Measurements from ENCODE around the gene DCAF17. TPM values are rescaled to one million over a fixed set of nuclear protein-coding genes. Genes with fewer than 3 reads are reported as not detected.
A peak's percentile ranks its signal among the peaks of the same experiment; 100 is the strongest.
"Not testable (repeated sequence)": the region's sequence is repeated elsewhere in the genome, so short reads cannot be mapped to it uniquely, and the experiment has no call there.

Gene DCAF17
- total and polyA plus RNA-seq, 4 donors = 2.5 to 10.4 (median 6.1) TPM

DNA sequence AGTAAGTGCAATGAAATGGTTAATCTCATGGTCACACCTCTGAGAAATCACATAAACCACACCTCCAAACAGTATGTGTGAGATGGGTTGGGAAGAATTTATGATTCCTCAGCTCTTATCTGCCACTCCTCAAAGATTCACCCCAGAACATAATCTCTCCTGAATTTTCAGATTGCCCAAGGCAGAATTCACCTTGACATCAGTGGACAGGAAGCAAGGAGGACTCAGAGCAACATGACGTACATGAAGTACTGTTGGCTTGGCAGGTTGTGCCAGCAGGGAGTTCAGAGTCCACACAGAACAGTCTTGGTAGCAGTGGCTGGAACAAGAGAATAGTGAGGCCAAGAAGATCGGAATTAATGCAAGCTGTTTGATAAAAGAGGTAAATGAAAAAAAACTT lies 56.6 kb downstream of the DCAF17 start:
- peaks cover 0 to 11% (median 4%) of the 10 kb centered on the region in 4 donors for H3K4me1 ChIP-seq (ENCODE audit: control insufficient read depth in 4 of 4, insufficient read depth in 4 of 4, low read length in 3 of 4)
- no peak overlapping the region for H3K27ac ChIP-seq (ENCODE audit: low read depth in 1 of 2, low read length in 2 of 2)
- H3K36me3 ChIP-seq (ENCODE audit: control insufficient read depth in 4 of 4, insufficient read depth in 3 of 4, low read depth in 1 of 4, low read length in 3 of 4) = no peaks in the 10 kb centered on the region
- H3K9me3 ChIP-seq (ENCODE audit: control insufficient read depth in 4 of 4, low read length in 3 of 4) = peaks cover 0 to 2% (median 0%) of the 10 kb centered on the region in 4 donors
- TF ChIP-seq HNF4G (IDR thresholded peaks at IDR 0.05) = peak; percentile 38
- TF ChIP-seq EGR1 (IDR thresholded peaks at IDR 0.05; ENCODE audit: low read depth in 2 of 2) = no peak
- TF ChIP-seq HNF4A (conservative IDR thresholded peaks at IDR 0.05) = peak; percentile 34 to 70
- TF ChIP-seq JUND (IDR thresholded peaks at IDR 0.05) = no peak
- H3K9ac ChIP-seq (ENCODE audit: low read depth in 1 of 2, low read length in 2 of 2) = no peak overlapping the region
- H3K4me3 ChIP-seq (ENCODE audit: low read depth in 1 of 3, low read length in 3 of 3) = no peak overlapping the region
- no peak for DNase-seq (ENCODE audit: low spot score)
- 67% methylated on average over 2 of the region's 2 CpGs for WGBS
- no peaks in the 10 kb centered on the region for H3K27me3 ChIP-seq (ENCODE audit: control insufficient read depth in 4 of 4, insufficient read depth in 4 of 4, low read length in 3 of 4)

DNA sequence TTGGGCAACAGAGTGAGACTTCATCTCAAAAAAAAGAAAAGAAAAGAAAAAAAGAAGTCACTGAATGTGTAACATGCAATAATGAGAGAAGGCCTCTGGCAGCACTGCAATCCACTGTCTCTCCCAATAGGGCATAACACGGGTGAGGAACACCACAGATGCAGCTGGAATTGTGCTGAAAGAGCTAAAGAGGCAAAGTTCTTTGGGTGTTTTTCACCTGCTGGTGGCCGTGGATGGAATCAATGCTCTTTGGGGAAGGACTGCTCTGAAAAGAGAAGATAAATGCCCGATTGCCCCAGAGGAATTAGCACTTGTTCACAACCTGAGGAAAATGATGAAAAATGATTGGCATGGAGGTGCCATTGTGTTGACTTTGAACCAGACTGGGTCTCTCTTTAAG lies 57.3 kb downstream of the DCAF17 start:
- no peak for DNase-seq (ENCODE audit: low spot score)
- H3K9me3 ChIP-seq (ENCODE audit: control insufficient read depth in 4 of 4, low read length in 3 of 4) = peaks cover 0 to 2% (median 0%) of the 10 kb centered on the region in 4 donors
- H3K4me3 ChIP-seq (ENCODE audit: low read depth in 1 of 3, low read length in 3 of 3) = no peak overlapping the region
- peaks cover 0 to 11% (median 4%) of the 10 kb centered on the region in 4 donors for H3K4me1 ChIP-seq (ENCODE audit: control insufficient read depth in 4 of 4, insufficient read depth in 4 of 4, low read length in 3 of 4)
- TF ChIP-seq GABPA (IDR thresholded peaks at IDR 0.05 in 1 of 2, conservative IDR thresholded peaks at IDR 0.05 in 1 of 2) (no peak), FOXA1 (IDR thresholded peaks at IDR 0.05) (no peak), RAD21 (IDR thresholded peaks at IDR 0.05) (peak in 1 of 2 donors; percentile 76), TAF1 (conservative IDR thresholded peaks at IDR 0.05) (no peak)
- no peak overlapping the region for H3K9ac ChIP-seq (ENCODE audit: low read depth in 1 of 2, low read length in 2 of 2)
- H3K27ac ChIP-seq (ENCODE audit: low read depth in 1 of 2, low read length in 2 of 2) = no peak overlapping the region
- no peaks in the 10 kb centered on the region for H3K27me3 ChIP-seq (ENCODE audit: control insufficient read depth in 4 of 4, insufficient read depth in 4 of 4, low read length in 3 of 4)
- no peaks in the 10 kb centered on the region for H3K36me3 ChIP-seq (ENCODE audit: control insufficient read depth in 4 of 4, insufficient read depth in 3 of 4, low read depth in 1 of 4, low read length in 3 of 4)
- 96% methylated on average over 3 of the region's 3 CpGs for WGBS

DNA sequence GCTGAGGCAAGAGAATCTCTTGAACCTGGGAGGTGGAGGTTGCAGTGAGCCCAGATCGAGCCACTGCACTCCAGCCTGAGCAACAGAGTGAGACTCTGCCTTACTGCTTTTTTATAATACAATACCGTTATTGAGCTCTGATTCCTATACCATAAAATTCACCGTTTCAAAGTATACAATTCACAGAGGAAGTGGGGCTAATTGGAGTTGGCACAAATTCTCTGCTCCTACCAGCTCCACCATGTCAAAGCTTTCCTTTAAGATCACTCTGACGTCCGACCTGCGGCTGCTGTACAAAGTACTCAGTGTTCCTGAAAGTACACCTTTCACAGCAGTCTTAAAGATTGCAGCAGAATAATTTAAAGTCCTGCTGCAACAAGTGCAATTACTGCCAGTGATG lies 58.6 kb downstream of the DCAF17 start:
- 78% methylated on average over 6 of the region's 6 CpGs for WGBS
- peaks cover 0 to 11% (median 3%) of the 10 kb centered on the region in 4 donors for H3K4me1 ChIP-seq (ENCODE audit: control insufficient read depth in 4 of 4, insufficient read depth in 4 of 4, low read length in 3 of 4)
- DNase-seq (ENCODE audit: low spot score) = no peak
- H3K4me3 ChIP-seq (ENCODE audit: low read depth in 1 of 3, low read length in 3 of 3) = no peak overlapping the region
- no peak overlapping the region for H3K27ac ChIP-seq (ENCODE audit: low read depth in 1 of 2, low read length in 2 of 2)
- H3K9me3 ChIP-seq (ENCODE audit: control insufficient read depth in 4 of 4, low read length in 3 of 4) = peaks cover 0 to 2% (median 0%) of the 10 kb centered on the region in 4 donors
- H3K36me3 ChIP-seq (ENCODE audit: control insufficient read depth in 4 of 4, insufficient read depth in 3 of 4, low read depth in 1 of 4, low read length in 3 of 4) = no peaks in the 10 kb centered on the region
- TF ChIP-seq NR2F2 (IDR thresholded peaks at IDR 0.05) = no peak
- TF ChIP-seq, protein P1, sequence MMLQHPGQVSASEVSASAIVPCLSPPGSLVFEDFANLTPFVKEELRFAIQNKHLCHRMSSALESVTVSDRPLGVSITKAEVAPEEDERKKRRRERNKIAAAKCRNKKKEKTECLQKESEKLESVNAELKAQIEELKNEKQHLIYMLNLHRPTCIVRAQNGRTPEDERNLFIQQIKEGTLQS (IDR thresholded peaks at IDR 0.05) = no peak
- no peak for TF ChIP-seq JUND (IDR thresholded peaks at IDR 0.05)
- TF ChIP-seq TAF1 (conservative IDR thresholded peaks at IDR 0.05) = no peak
- TF ChIP-seq, protein P2, sequence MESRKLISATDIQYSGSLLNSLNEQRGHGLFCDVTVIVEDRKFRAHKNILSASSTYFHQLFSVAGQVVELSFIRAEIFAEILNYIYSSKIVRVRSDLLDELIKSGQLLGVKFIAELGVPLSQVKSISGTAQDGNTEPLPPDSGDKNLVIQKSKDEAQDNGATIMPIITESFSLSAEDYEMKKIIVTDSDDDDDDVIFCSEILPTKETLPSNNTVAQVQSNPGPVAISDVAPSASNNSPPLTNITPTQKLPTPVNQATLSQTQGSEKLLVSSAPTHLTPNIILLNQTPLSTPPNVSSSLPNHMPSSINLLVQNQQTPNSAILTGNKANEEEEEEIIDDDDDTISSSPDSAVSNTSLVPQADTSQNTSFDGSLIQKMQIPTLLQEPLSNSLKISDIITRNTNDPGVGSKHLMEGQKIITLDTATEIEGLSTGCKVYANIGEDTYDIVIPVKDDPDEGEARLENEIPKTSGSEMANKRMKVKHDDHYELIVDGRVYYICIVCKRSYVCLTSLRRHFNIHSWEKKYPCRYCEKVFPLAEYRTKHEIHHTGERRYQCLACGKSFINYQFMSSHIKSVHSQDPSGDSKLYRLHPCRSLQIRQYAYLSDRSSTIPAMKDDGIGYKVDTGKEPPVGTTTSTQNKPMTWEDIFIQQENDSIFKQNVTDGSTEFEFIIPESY (IDR thresholded peaks at IDR 0.05) = no peak
- TF ChIP-seq EGR1 (IDR thresholded peaks at IDR 0.05; ENCODE audit: low read depth in 2 of 2) = no peak
- no peak for TF ChIP-seq HNF4A (conservative IDR thresholded peaks at IDR 0.05)
- H3K27me3 ChIP-seq (ENCODE audit: control insufficient read depth in 4 of 4, insufficient read depth in 4 of 4, low read length in 3 of 4) = no peaks in the 10 kb centered on the region
- H3K9ac ChIP-seq (ENCODE audit: low read depth in 1 of 2, low read length in 2 of 2) = no peak overlapping the region

DNA sequence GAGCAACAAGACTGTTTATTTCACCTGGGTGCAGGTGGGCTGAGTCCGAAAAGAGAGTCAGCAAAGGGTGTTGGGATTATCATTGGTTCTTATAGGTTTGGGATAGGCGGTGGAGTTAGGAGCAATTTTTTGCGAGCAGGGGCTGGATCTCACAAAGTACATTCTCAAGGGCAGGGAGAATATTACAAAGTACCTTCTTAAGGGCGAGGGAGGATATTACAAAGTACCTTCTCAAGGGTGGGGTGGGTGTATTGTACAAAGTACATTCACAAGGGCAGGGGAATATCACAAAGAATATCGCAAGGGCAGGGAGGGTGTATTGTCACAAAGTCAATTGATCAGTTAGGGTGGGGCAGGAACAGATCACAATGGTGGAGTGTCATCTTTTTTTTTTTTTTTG lies 63.6 kb downstream of the DCAF17 start:
- H3K9me3 ChIP-seq (ENCODE audit: control insufficient read depth in 4 of 4, low read length in 3 of 4); H3K36me3 ChIP-seq (ENCODE audit: control insufficient read depth in 4 of 4, insufficient read depth in 3 of 4, low read depth in 1 of 4, low read length in 3 of 4); DNase-seq (ENCODE audit: low spot score); H3K4me3 ChIP-seq (ENCODE audit: low read depth in 1 of 3, low read length in 3 of 3); H3K27ac ChIP-seq (ENCODE audit: low read depth in 1 of 2, low read length in 2 of 2); H3K27me3 ChIP-seq (ENCODE audit: control insufficient read depth in 4 of 4, insufficient read depth in 4 of 4, low read length in 3 of 4); H3K9ac ChIP-seq (ENCODE audit: low read depth in 1 of 2, low read length in 2 of 2); H3K4me1 ChIP-seq (ENCODE audit: control insufficient read depth in 4 of 4, insufficient read depth in 4 of 4, low read length in 3 of 4): not testable (repeated sequence)
- WGBS = 95% methylated on average over 5 of the region's 5 CpGs

All from liver (tissue), 9 donors.